SK-N-SH (cell line): Measurements from ENCODE around the gene BMX. TPM values are rescaled to one million over a fixed set of nuclear protein-coding genes. Genes with fewer than 3 reads are reported as not detected.

Experiments used
- CTCF ChIA-PET: fragments of 300-600, 350-600 bp; formaldehyde crosslinking; extraction: SDS; loops from one replicate; lab custom pipeline; 2021; lab: Yijun Ruan, JAX
- POLR2A ChIA-PET: fragments of 350-600 bp; sonication (Branson Sonifier 250); formaldehyde crosslinking; extraction: SDS; loops from one replicate; lab custom pipeline; 2020; ENCODE audit warnings: antibody characterized with exemption, inconsistent platforms; lab: Yijun Ruan, JAX
- DNase-seq: peaks from one replicate; pipeline ENCODE4 v3.0.0; 2012
- H2AFZ ChIP-seq: fragments of 200-600 bp; sonication (generic); 2 replicates; pipeline ENCODE4 v1.8.1; 2016; ENCODE audit warnings: antibody characterized with exemption, mild to moderate bottlenecking, low read depth
- H3F3A ChIP-seq: fragments of 200-600 bp; sonication (generic); replicated peaks from 2 replicates; pipeline ENCODE3; 2016; ENCODE audit warnings: antibody characterized with exemption, mild to moderate bottlenecking; ENCODE audit not compliant: insufficient read depth
- H3K27ac ChIP-seq, 2 experiments: fragments of 200-500 bp in 1 of 2; fragments of 200-600 bp in 1 of 2; sonication (Bioruptor generic) in 1 of 2; sonication (generic), shearing (Covaris generic) in 1 of 2; 2 replicates each; pipeline versions ENCODE4 v1.5.1 to v1.6.1; 2014 to 2016; ENCODE audit warnings: low read depth in 2 of 2, inconsistent platforms in 1 of 2, low read length in 1 of 2, mild to moderate bottlenecking in 1 of 2, mixed read lengths in 1 of 2
- H3K27me3 ChIP-seq: fragments of 200-600 bp; sonication (generic), shearing (Covaris generic); 2 replicates; pipeline ENCODE4 v1.6.1; 2016; ENCODE audit warnings: mixed run types; ENCODE audit not compliant: insufficient read depth
- H3K36me3 ChIP-seq, 2 experiments: fragments of 200-500 bp in 1 of 2; fragments of 200-600 bp in 1 of 2; sonication (Bioruptor generic) in 1 of 2; sonication (generic) in 1 of 2; replicated peaks in 1 of 2; 2 replicates each; pipeline versions ENCODE3 to v1.5.1; 2014 to 2016; ENCODE audit warnings: low read length in 1 of 2, mild to moderate bottlenecking in 1 of 2; ENCODE audit not compliant: insufficient read depth in 2 of 2, control insufficient read depth in 1 of 2
- H3K4me1 ChIP-seq, 2 experiments: fragments of 200-500 bp in 1 of 2; fragments of 200-600 bp in 1 of 2; sonication (Bioruptor generic) in 1 of 2; sonication (generic), shearing (Covaris generic) in 1 of 2; 2 replicates each; pipeline versions ENCODE4 v1.5.1 to v1.6.1; 2014 to 2016; ENCODE audit warnings: low read depth in 1 of 2, low read length in 1 of 2, mixed run types in 1 of 2; ENCODE audit not compliant: insufficient read depth in 2 of 2, control insufficient read depth in 1 of 2
- H3K4me2 ChIP-seq: fragments of 200-600 bp; sonication (generic), shearing (Covaris generic); 2 replicates; pipeline ENCODE4 v1.6.1; 2017; ENCODE audit warnings: mixed run types
- H3K4me3 ChIP-seq, 2 experiments: fragments of 200-500 bp in 1 of 2; fragments of 200-600 bp in 1 of 2; sonication (Bioruptor generic) in 1 of 2; sonication (generic), shearing (Covaris generic) in 1 of 2; 2 replicates each; pipeline versions ENCODE4 v1.5.1 to v1.8.1; 2014 to 2016; ENCODE audit warnings: low read depth in 2 of 2, inconsistent platforms in 1 of 2, low read length in 1 of 2, mild to moderate bottlenecking in 1 of 2, mixed read lengths in 1 of 2, moderate library complexity in 1 of 2
- H3K79me2 ChIP-seq: fragments of 200-600 bp; sonication (generic); 2 replicates; pipeline ENCODE4 v1.8.1; 2017; ENCODE audit warnings: mild to moderate bottlenecking; ENCODE audit not compliant: insufficient read depth
- H3K9ac ChIP-seq: fragments of 200-600 bp; sonication (generic); 2 replicates; pipeline ENCODE4 v1.6.1; 2017; ENCODE audit warnings: mixed run types
- H3K9me2 ChIP-seq: fragments of 200-600 bp; sonication (generic); 2 replicates; pipeline ENCODE4 v1.6.1; 2017; ENCODE audit warnings: mixed run types
- H3K9me3 ChIP-seq: fragments of 200-600 bp; sonication (generic); 2 replicates; pipeline ENCODE4 v1.6.1; 2017; ENCODE audit warnings: mixed run types, mild to moderate bottlenecking, moderate library complexity
- H4K20me1 ChIP-seq: fragments of 200-600 bp; sonication (generic); 2 replicates; pipeline ENCODE4 v1.6.1; 2017; ENCODE audit warnings: mild to moderate bottlenecking, mixed run types; ENCODE audit not compliant: insufficient read depth
- CHD2 ChIP-seq: fragments of 150-350 bp; IDR thresholded peaks from 2 replicates; pipeline ENCODE4 v1.6.1; 2018; ENCODE audit warnings: low read length; ENCODE audit not compliant: partially characterized antibody
- CTCF ChIP-seq: fragments of 200-600 bp; sonication (generic); IDR thresholded peaks from 2 replicates; pipeline ENCODE4 v1.6.1; 2017; ENCODE audit warnings: antibody characterized with exemption, mild to moderate bottlenecking, moderate library complexity
- EP300 ChIP-seq, 2 experiments: IDR thresholded peaks; 2 replicates each; pipeline versions ENCODE4 v1.4.0 to v1.6.1; 2012; ENCODE audit warnings: borderline replicate concordance in 1 of 2, low read depth in 1 of 2, low read length in 1 of 2
- EZH2phosphoT487 ChIP-seq: fragments of 200-600 bp; sonication (generic); IDR thresholded peaks from 2 replicates; pipeline ENCODE4 v1.6.1; 2017; ENCODE audit warnings: low read depth, mixed run types, mild to moderate bottlenecking, antibody characterized with exemption, moderate library complexity, borderline replicate concordance
- FOSL2 ChIP-seq: IDR thresholded peaks from 2 replicates; pipeline ENCODE4 v1.4.0; 2012; ENCODE audit warnings: low read depth, mild to moderate bottlenecking, moderate library complexity, borderline replicate concordance
- FOXJ3 ChIP-seq: sonication (generic); formaldehyde crosslinking; IDR thresholded peaks from 2 replicates; pipeline ENCODE4 v1.5.1; 2020; ENCODE audit warnings: mild to moderate bottlenecking, missing genetic modification reagents
- FOXM1 ChIP-seq: IDR thresholded peaks from 2 replicates; pipeline ENCODE4 v1.4.0; 2012; ENCODE audit warnings: low read depth, mild to moderate bottlenecking
- GABPA ChIP-seq: IDR thresholded peaks from 2 replicates; pipeline ENCODE4 v1.4.0; 2012; ENCODE audit warnings: low read depth, mild to moderate bottlenecking
- GATA2 ChIP-seq: sonication (generic); formaldehyde crosslinking; IDR thresholded peaks from 2 replicates; pipeline ENCODE4 v1.5.0; 2020; ENCODE audit warnings: mild to moderate bottlenecking, missing genetic modification reagents
- IRF3 ChIP-seq: fragments of 150-350 bp; IDR thresholded peaks from 2 replicates; pipeline ENCODE4 v1.6.1; 2016; ENCODE audit warnings: mild to moderate bottlenecking, low read depth, low read length
- MAX ChIP-seq: IDR thresholded peaks from 2 replicates; pipeline ENCODE4 v1.4.0; 2012; ENCODE audit warnings: low read depth
- MEF2A ChIP-seq: IDR thresholded peaks from 2 replicates; pipeline ENCODE4 v1.4.0; 2012; ENCODE audit warnings: low read depth, borderline replicate concordance
- MXI1 ChIP-seq: IDR thresholded peaks from 2 replicates; pipeline ENCODE4 v1.6.1; 2012; ENCODE audit warnings: mild to moderate bottlenecking, low read depth, low read length, improper control_type of control experiment
- NFIC ChIP-seq: IDR thresholded peaks from 2 replicates; pipeline ENCODE4 v1.4.0; 2012; ENCODE audit warnings: borderline replicate concordance
- NRF1 ChIP-seq: IDR thresholded peaks from 2 replicates; pipeline ENCODE4 v1.6.1; 2012; ENCODE audit warnings: low read depth, mild to moderate bottlenecking, low read length
- POLR2AphosphoS5 ChIP-seq: IDR thresholded peaks from 2 replicates; pipeline ENCODE4 v1.6.1; 2012; ENCODE audit warnings: low read depth, low read length
- RAD21 ChIP-seq: IDR thresholded peaks from 2 replicates; pipeline ENCODE4 v1.6.1; 2012; ENCODE audit warnings: mild to moderate bottlenecking, low read length
- REST ChIP-seq: IDR thresholded peaks from 2 replicates; pipeline ENCODE4 v1.6.1; 2012; ENCODE audit warnings: mild to moderate bottlenecking, low read depth, low read length, moderate library complexity
- RXRA ChIP-seq: IDR thresholded peaks from 2 replicates; pipeline ENCODE4 v1.4.0; 2012; ENCODE audit warnings: low read depth, mild to moderate bottlenecking, borderline replicate concordance
- SIN3A ChIP-seq: IDR thresholded peaks from 2 replicates; pipeline ENCODE4 v1.6.1; 2012; ENCODE audit warnings: low read depth, mild to moderate bottlenecking, low read length, moderate library complexity, borderline replicate concordance
- SMC3 ChIP-seq: IDR thresholded peaks from 2 replicates; pipeline ENCODE4 v1.6.1; 2012; ENCODE audit warnings: low read depth, low read length, improper control_type of control experiment
- TCF12 ChIP-seq: IDR thresholded peaks from 2 replicates; pipeline ENCODE4 v1.4.0; 2012
- USF2 ChIP-seq: fragments of 150-350 bp; IDR thresholded peaks from 2 replicates; pipeline ENCODE4 v1.6.1; 2017; ENCODE audit warnings: antibody characterized with exemption, low read length, low read depth, borderline replicate concordance
- YY1 ChIP-seq: IDR thresholded peaks from 2 replicates; pipeline ENCODE4 v1.4.0; 2012; ENCODE audit warnings: low read depth, mild to moderate bottlenecking
- ZBTB33 ChIP-seq: IDR thresholded peaks from 2 replicates; pipeline ENCODE4 v1.4.0; 2012; ENCODE audit warnings: low read depth, borderline replicate concordance
- WGBS: methylation state at CpG from one replicate; pipeline ENCODE4 v1.1.6; 2017; ENCODE audit warnings: low lambda C conversion rate; 5-methylcytosine and 5-hydroxymethylcytosine counted together
- polyA plus RNA-seq, 3 experiments: library from polyadenylated mRNA; depleted of rRNA; stranded (reverse); fragments of >200 nt; gene quantifications; 2 replicates each; pipeline ENCODE4 v1.2.3, GENCODE V29; 2012

The BMX gene
- polyA plus RNA-seq, 1 of the 3 experiments (the other 2 are of a cell fraction) = not detected

GRCh38 chrX:15451913-15452312 lies 48.7 kb upstream of the BMX start:
- Histone ChIP-seq H3K79me2 (no peaks in the 10 kb centered on the region), H3K36me3 (peaks cover 0 to 6% of the 10 kb centered on the region in 2 experiments), H3F3A (no peaks in the 10 kb centered on the region), H4K20me1 (no peaks in the 10 kb centered on the region), H3K9ac (no peak overlapping the region), H3K9me3 (no peaks in the 10 kb centered on the region), H3K27me3 (no peaks in the 10 kb centered on the region), H2AFZ (no peak overlapping the region), H3K4me3 (no peak overlapping the region), H3K4me1 (peaks cover 0 to 10% of the 10 kb centered on the region in 2 experiments; a peak in 2 of 4 replicates), H3K9me2 (no peaks in the 10 kb centered on the region), H3K4me2 (no peak overlapping the region), H3K27ac (peak overlapping the region in 1 of 2 experiments; percentile 79; a peak in 2 of 4 replicates)
- ChIA-PET POLR2A (no interaction called here), CTCF (interaction anchor here (1.1 to 4.8 kb wide), 3 partner anchors 30 to 105 kb away, joined by 3 to 17 read pairs (median 3); no protein-coding TSS in a partner anchor)
- DNase-seq = no peak
- 65% methylated on average over 1 of the region's 1 CpG for WGBS
- TF ChIP-seq YY1 = no peak
- TF ChIP-seq CTCF = no peak
- peak in 1 of 2 experiments; percentile 39; a peak in 1 of 4 replicates for TF ChIP-seq EP300 (IDR thresholded peaks at IDR 0.05; ENCODE audit: borderline replicate concordance in 1 of 2, low read depth in 1 of 2, low read length in 1 of 2)
- no peak for TF ChIP-seq MAX
- no peak for TF ChIP-seq GATA2 (CRISPR knock-in tag)
- no peak for TF ChIP-seq MEF2A
- no peak for TF ChIP-seq ZBTB33
- no peak for TF ChIP-seq FOXM1
- no peak for TF ChIP-seq IRF3
- no peak for TF ChIP-seq CHD2
- TF ChIP-seq NRF1 = no peak
- TF ChIP-seq GABPA = no peak
- no peak for TF ChIP-seq RAD21
- no peak for TF ChIP-seq FOSL2
- peak; percentile 63 for TF ChIP-seq NFIC
- no peak for TF ChIP-seq EZH2phosphoT487
- TF ChIP-seq FOXJ3 (CRISPR knock-in tag) = no peak
- TF ChIP-seq SIN3A = no peak
- no peak for TF ChIP-seq REST
- no peak for TF ChIP-seq SMC3
- TF ChIP-seq MXI1 = no peak
- peak; percentile 70 for TF ChIP-seq TCF12
- no peak for TF ChIP-seq USF2
- no peak for TF ChIP-seq RXRA
- no peak for TF ChIP-seq POLR2AphosphoS5
